HG03575 (cell line): ENCODE results near the gene MGME1.
A peak's percentile ranks its signal among the peaks of the same experiment; 100 is the strongest.

Experiments
- ATAC-seq: cut with Tn5 transposase; IDR thresholded peaks from one replicate; pipeline ENCODE4 v1.9.1; 2021; ENCODE audit not compliant: unreplicated experiment, insufficient number of reproducible peaks, low FRiP score; ENCODE audit errors: extremely low read depth

MGME1 gene

GRCh38 chr20:17976305-17976704, 7.5 kb downstream of the MGME1 start:
- ATAC-seq = no peak

- no peak for ATAC-seq
Measured at GRCh38 chr20:17985388-17986018, 16.7 kb downstream of the MGME1 start.

GRCh38 chr20:17987988-17988387, 19.2 kb downstream of the MGME1 start:
- ATAC-seq = no peak

GRCh38 chr20:17990278-17990972, 21.6 kb downstream of the MGME1 start:
- no peak for ATAC-seq

- no peak for ATAC-seq
Measured at GRCh38 chr20:17992224-17992637, 23.4 kb downstream of the MGME1 start.

- ATAC-seq = no peak
Measured at GRCh38 chr20:17992847-17993513, 24.2 kb downstream of the MGME1 start.

- ATAC-seq = no peak
Measured at GRCh38 chr20:17993546-17993945, 24.7 kb downstream of the MGME1 start.

GRCh38 chr20:17995967-17996819, 27.4 kb downstream of the MGME1 start:
- no peak for ATAC-seq

GRCh38 chr20:17998446-17998845, 29.6 kb downstream of the MGME1 start:
- ATAC-seq = no peak

- ATAC-seq = no peak
Measured at GRCh38 chr20:17999566-17999965, 30.7 kb downstream of the MGME1 start.

GRCh38 chr20:18001131-18001921, 32.5 kb downstream of the MGME1 start:
- ATAC-seq = no peak

GRCh38 chr20:18003897-18004296, 35.1 kb downstream of the MGME1 start:
- no peak for ATAC-seq

GRCh38 chr20:18004384-18005031, 35.7 kb downstream of the MGME1 start:
- ATAC-seq = no peak

GRCh38 chr20:18005170-18005989, 36.6 kb downstream of the MGME1 start:
- peak; percentile 76 for ATAC-seq

GRCh38 chr20:18005990-18006364, 37.2 kb downstream of the MGME1 start:
- no peak for ATAC-seq

- no peak for ATAC-seq
Measured at GRCh38 chr20:18006684-18007083, 37.9 kb downstream of the MGME1 start.

GRCh38 chr20:18007534-18008292, 38.9 kb downstream of the MGME1 start:
- ATAC-seq = no peak
